ENCODE measurements around the gene HAGHL. TPM values are rescaled to one million over a fixed set of nuclear protein-coding genes. Genes with fewer than 3 reads are reported as not detected.

Gene HAGHL
- total RNA-seq, 1 experiment from 2014 or later, result 6.8 TPM

GRCh38 chr16:698911-699671 is 27.8 kb upstream of the HAGHL start:
- no peak for TF ChIP-seq CTCF (IDR thresholded peaks at IDR 0.05; ENCODE audit: insufficient read depth in 1 of 2, low read depth in 1 of 2, low read length in 1 of 2, severe bottlenecking in 1 of 2, unreplicated experiment in 1 of 2)
- Mint-ChIP-seq H3K36me3 (ENCODE audit: insufficient read depth, unreplicated experiment) (peaks cover 19% of the 10 kb centered on the region), H3K27ac (ENCODE audit: unreplicated experiment) (no peak overlapping the region), H3K4me1 (ENCODE audit: low read depth, unreplicated experiment) (no peaks in the 10 kb centered on the region), H3K4me3 (ENCODE audit: unreplicated experiment) (no peak overlapping the region), H3K27me3 (ENCODE audit: insufficient read depth, unreplicated experiment) (peaks cover 9% of the 10 kb centered on the region), H3K9me3 (ENCODE audit: unreplicated experiment) (no peaks in the 10 kb centered on the region)
- intact Hi-C loops (cut with micrococcal nuclease; ENCODE audit: unreplicated experiment), result no loop called here
- no peak for DNase-seq
- Histone ChIP-seq H3K27me3 (replicated peaks; ENCODE audit: control insufficient read depth, insufficient read depth, low read length) (no peaks in the 10 kb centered on the region; the same call in 1 of the 2 replicates), H3K4me1 (peaks cover 7% of the 10 kb centered on the region), H3K4me3 (ENCODE audit: low read depth, low read length) (no peak overlapping the region), H3K9me3 (no peaks in the 10 kb centered on the region), H3K36me3 (ENCODE audit: control insufficient read depth, insufficient read depth, low read length) (no peaks in the 10 kb centered on the region)
- ChIA-PET CTCF (interaction anchor here (0.6 kb wide), 1 partner anchor 13 kb away, joined by 3 read pairs; no protein-coding TSS in a partner anchor), POLR2A (no interaction called here)
- BruUV-seq (replicated peaks), result no TSS peak

GRCh38 chr16:700684-701584 is 26.0 kb upstream of the HAGHL start:
- no peaks in the 10 kb centered on the region for H3K9me3 Mint-ChIP-seq (ENCODE audit: unreplicated experiment)
- H3K4me1 Mint-ChIP-seq (ENCODE audit: low read depth, unreplicated experiment), result no peaks in the 10 kb centered on the region
- DNase-seq, result peak in 1 of 2 experiments; percentile 75
- TF ChIP-seq CTCF (IDR thresholded peaks at IDR 0.05; ENCODE audit: insufficient read depth in 1 of 2, low read depth in 1 of 2, low read length in 1 of 2, severe bottlenecking in 1 of 2, unreplicated experiment in 1 of 2), result no peak
- no peak overlapping the region for H3K27ac Mint-ChIP-seq (ENCODE audit: unreplicated experiment)
- no peak overlapping the region for H3K4me3 ChIP-seq (ENCODE audit: low read depth, low read length)
- POLR2A ChIA-PET, result no interaction called here
- no peak overlapping the region for H3K4me3 Mint-ChIP-seq (ENCODE audit: unreplicated experiment)
- CTCF ChIA-PET, result no interaction called here
- peaks cover 9% of the 10 kb centered on the region for H3K27me3 Mint-ChIP-seq (ENCODE audit: insufficient read depth, unreplicated experiment)
- no TSS peak for BruUV-seq (replicated peaks)
- no peaks in the 10 kb centered on the region for H3K36me3 ChIP-seq (ENCODE audit: control insufficient read depth, insufficient read depth, low read length)
- no peaks in the 10 kb centered on the region for H3K9me3 ChIP-seq
- H3K4me1 ChIP-seq, result peaks cover 5% of the 10 kb centered on the region
- no peaks in the 10 kb centered on the region; the same call in none of the 2 replicates for H3K27me3 ChIP-seq (replicated peaks; ENCODE audit: control insufficient read depth, insufficient read depth, low read length)
- H3K36me3 Mint-ChIP-seq (ENCODE audit: insufficient read depth, unreplicated experiment), result peaks cover 6% of the 10 kb centered on the region
- intact Hi-C loops (cut with micrococcal nuclease; ENCODE audit: unreplicated experiment), result no loop called here

- no peaks in the 10 kb centered on the region for H3K4me1 Mint-ChIP-seq (ENCODE audit: low read depth, unreplicated experiment)
- H3K9me3 ChIP-seq, result no peaks in the 10 kb centered on the region
- ChIA-PET POLR2A (no interaction called here), CTCF (no interaction called here)
- no peaks in the 10 kb centered on the region for H3K36me3 ChIP-seq (ENCODE audit: control insufficient read depth, insufficient read depth, low read length)
- peaks cover 9% of the 10 kb centered on the region for H3K27me3 Mint-ChIP-seq (ENCODE audit: insufficient read depth, unreplicated experiment)
- H3K4me3 Mint-ChIP-seq (ENCODE audit: unreplicated experiment), result no peak overlapping the region
- BruUV-seq (replicated peaks), result no TSS peak
- H3K4me3 ChIP-seq (ENCODE audit: low read depth, low read length), result no peak overlapping the region
- H3K27ac Mint-ChIP-seq (ENCODE audit: unreplicated experiment), result no peak overlapping the region
- no peaks in the 10 kb centered on the region; the same call in none of the 2 replicates for H3K27me3 ChIP-seq (replicated peaks; ENCODE audit: control insufficient read depth, insufficient read depth, low read length)
- no peak for TF ChIP-seq CTCF (IDR thresholded peaks at IDR 0.05; ENCODE audit: insufficient read depth in 1 of 2, low read depth in 1 of 2, low read length in 1 of 2, severe bottlenecking in 1 of 2, unreplicated experiment in 1 of 2)
- H3K9me3 Mint-ChIP-seq (ENCODE audit: unreplicated experiment), result no peaks in the 10 kb centered on the region
- intact Hi-C loops (cut with micrococcal nuclease; ENCODE audit: unreplicated experiment), result no loop called here
- H3K4me1 ChIP-seq, result peaks cover 5% of the 10 kb centered on the region
- DNase-seq, result no peak
- peaks cover 6% of the 10 kb centered on the region for H3K36me3 Mint-ChIP-seq (ENCODE audit: insufficient read depth, unreplicated experiment)
Measured at GRCh38 chr16:702341-702740, 24.6 kb upstream of the HAGHL start.
